Activated CD4-positive, alpha-beta memory T cell treated with anti-CD3 and anti-CD28 coated beads for 36 hours (primary cell): ENCODE results near the gene HDGFL1. TPM values are rescaled to one million over a fixed set of nuclear protein-coding genes. Genes with fewer than 3 reads are reported as not detected.

Experiments used
- CTCF ChIA-PET: fragments of 350-600 bp; sonication (Branson Sonifier 250); formaldehyde crosslinking; loops from one replicate; lab custom pipeline; 2021; ENCODE audit warnings: antibody characterized with exemption, inconsistent platforms; lab: Charles Lee
- POLR2A ChIA-PET: fragments of 350-600 bp; sonication (Branson Sonifier 250); formaldehyde crosslinking; loops from one replicate; lab custom pipeline; 2021; ENCODE audit warnings: antibody characterized with exemption; lab: Charles Lee
- DNase-seq: peaks from one replicate; pipeline ENCODE4 v3.0.0-alpha.2; 2020
- H3K27ac Mint-ChIP-seq: one replicate; pipeline ENCODE4 v1.8.0; 2021; ENCODE audit warnings: mixed read lengths
- H3K27me3 Mint-ChIP-seq: one replicate; pipeline ENCODE4 v1.8.0; 2021; ENCODE audit warnings: mixed read lengths
- H3K36me3 Mint-ChIP-seq: one replicate; pipeline ENCODE4 v1.8.0; 2021; ENCODE audit warnings: mixed read lengths
- H3K4me1 Mint-ChIP-seq: one replicate; pipeline ENCODE4 v1.8.0; 2021; ENCODE audit warnings: low read depth, mixed read lengths
- H3K4me3 Mint-ChIP-seq: one replicate; pipeline ENCODE4 v1.8.0; 2021; ENCODE audit warnings: mild to moderate bottlenecking, mixed read lengths
- H3K9me3 Mint-ChIP-seq: one replicate; pipeline ENCODE4 v1.8.0; 2021; ENCODE audit warnings: mixed read lengths
- intact Hi-C: fragments of 100-400 bp; cut with micrococcal nuclease; formaldehyde crosslinking; loops from one replicate; pipeline ENCODE4 v1.15.1; 2023
- total RNA-seq, 2 experiments: library from RNA; stranded (reverse); gene quantifications; one replicate each; pipeline ENCODE4 v1.2.3, GENCODE V29; 2021

HDGFL1 gene
- total RNA-seq, 2 experiments from 2014 or later = not detected

DNA sequence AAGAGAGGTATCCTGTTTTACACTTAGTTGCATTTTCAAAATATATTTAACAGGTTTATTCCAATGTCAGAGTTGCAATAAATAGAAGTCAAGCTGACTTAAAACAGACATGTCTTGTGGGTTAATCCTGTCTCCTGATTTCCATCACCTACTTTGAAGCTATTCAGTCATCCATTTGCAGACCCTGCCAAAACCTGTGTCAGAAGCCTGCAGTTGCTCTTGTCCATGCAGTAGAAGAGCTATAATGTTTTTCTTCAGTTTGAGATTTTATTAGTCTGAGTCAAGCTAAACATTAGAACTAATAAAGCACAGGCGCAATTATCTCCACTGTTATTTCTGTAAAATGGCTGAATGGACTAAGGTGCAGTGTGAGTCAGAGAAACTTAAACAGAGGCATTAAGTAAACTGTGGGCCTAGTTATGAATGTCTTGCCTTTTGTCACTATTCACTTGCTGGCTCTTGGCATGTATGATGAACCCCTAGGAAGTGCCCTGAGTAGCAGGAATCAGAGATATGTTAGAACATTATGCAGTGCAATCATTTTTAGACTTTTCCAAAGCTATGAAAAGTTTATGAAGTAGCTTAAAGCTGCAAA lies 11.0 kb upstream of the HDGFL1 start:
- H3K36me3 Mint-ChIP-seq = no peaks in the 10 kb centered on the region
- POLR2A ChIA-PET = no interaction called here
- no peaks in the 10 kb centered on the region for H3K4me1 Mint-ChIP-seq
- CTCF ChIA-PET = no interaction called here
- no peak overlapping the region for H3K4me3 Mint-ChIP-seq
- H3K27me3 Mint-ChIP-seq = no peaks in the 10 kb centered on the region
- DNase-seq = no peak
- H3K9me3 Mint-ChIP-seq = no peaks in the 10 kb centered on the region
- no peak overlapping the region for H3K27ac Mint-ChIP-seq
- intact Hi-C loops = no loop called here

DNA sequence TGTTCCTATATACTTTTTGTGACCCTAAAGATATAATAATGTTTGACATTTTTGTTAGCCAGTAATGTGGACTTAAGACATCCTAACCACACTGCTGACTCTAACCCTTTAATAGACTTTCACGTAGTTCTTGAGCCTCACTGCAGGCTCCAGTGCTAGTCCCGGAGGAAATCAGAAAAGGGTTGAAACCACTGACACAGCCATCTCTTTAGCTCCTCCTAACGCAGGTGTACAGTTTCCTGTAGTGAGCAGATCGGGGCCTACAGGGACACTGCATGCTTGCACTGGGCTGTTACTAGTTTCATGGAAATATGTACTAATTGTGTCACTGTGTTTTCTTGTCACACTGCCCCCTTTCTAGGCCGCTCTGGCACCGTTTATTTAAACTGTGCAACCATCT lies 512 bp upstream of the HDGFL1 start:
- intact Hi-C loops = no loop called here
- ChIA-PET CTCF (no interaction called here), POLR2A (no interaction called here)
- H3K4me1 Mint-ChIP-seq = no peaks in the 10 kb centered on the region
- no peaks in the 10 kb centered on the region for H3K36me3 Mint-ChIP-seq
- no peaks in the 10 kb centered on the region for H3K27me3 Mint-ChIP-seq
- H3K9me3 Mint-ChIP-seq = peaks cover 5% of the 10 kb centered on the region
- H3K4me3 Mint-ChIP-seq = no peak overlapping the region
- DNase-seq = no peak
- no peak overlapping the region for H3K27ac Mint-ChIP-seq

- H3K27ac Mint-ChIP-seq = no peak overlapping the region
- ChIA-PET POLR2A (no interaction called here), CTCF (no interaction called here)
- H3K27me3 Mint-ChIP-seq = no peaks in the 10 kb centered on the region
- H3K9me3 Mint-ChIP-seq = peaks cover 5% of the 10 kb centered on the region
- intact Hi-C loops = no loop called here
- no peaks in the 10 kb centered on the region for H3K4me1 Mint-ChIP-seq
- no peak for DNase-seq
- no peaks in the 10 kb centered on the region for H3K36me3 Mint-ChIP-seq
- no peak overlapping the region for H3K4me3 Mint-ChIP-seq
Observed at GRCh38 chr6:22570185-22570551, 802 bp downstream of the HDGFL1 start.

- no peak overlapping the region for H3K27ac Mint-ChIP-seq
- ChIA-PET POLR2A (no interaction called here), CTCF (no interaction called here)
- peaks cover 5% of the 10 kb centered on the region for H3K9me3 Mint-ChIP-seq
- H3K4me1 Mint-ChIP-seq = no peaks in the 10 kb centered on the region
- no peak overlapping the region for H3K4me3 Mint-ChIP-seq
- no peaks in the 10 kb centered on the region for H3K27me3 Mint-ChIP-seq
- intact Hi-C loops = no loop called here
- no peak for DNase-seq
- no peaks in the 10 kb centered on the region for H3K36me3 Mint-ChIP-seq
Observed at GRCh38 chr6:22575190-22575589, 5.8 kb downstream of the HDGFL1 start.

GRCh38 chr6:22579439-22579838 lies 10.1 kb downstream of the HDGFL1 start:
- Mint-ChIP-seq H3K27me3 (no peaks in the 10 kb centered on the region), H3K36me3 (no peaks in the 10 kb centered on the region), H3K4me3 (no peak overlapping the region), H3K9me3 (peaks cover 2% of the 10 kb centered on the region), H3K27ac (no peak overlapping the region), H3K4me1 (no peaks in the 10 kb centered on the region)
- intact Hi-C loops = no loop called here
- POLR2A ChIA-PET = no interaction called here
- CTCF ChIA-PET = no interaction called here
- DNase-seq = no peak

DNA sequence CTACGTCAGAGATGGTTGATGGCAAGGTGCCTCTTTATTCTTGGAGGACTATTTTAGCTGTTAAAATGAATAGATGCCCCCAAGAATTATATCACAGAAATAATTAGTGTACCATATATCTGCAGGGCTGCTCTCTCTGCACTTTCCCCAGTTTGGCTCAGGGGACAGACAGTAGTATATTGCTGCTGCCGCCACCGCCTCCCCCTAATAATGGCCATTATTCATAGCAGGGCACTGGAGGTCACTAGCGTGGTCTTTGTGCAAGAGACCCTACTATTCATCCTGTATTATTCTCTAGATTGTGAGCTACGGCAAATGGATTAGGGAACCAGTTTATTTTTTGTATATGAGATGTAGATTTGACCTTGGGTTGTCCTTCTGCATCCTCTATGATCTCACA lies 11.0 kb downstream of the HDGFL1 start:
- H3K9me3 Mint-ChIP-seq = peaks cover 2% of the 10 kb centered on the region
- intact Hi-C loops = no loop called here
- H3K36me3 Mint-ChIP-seq = no peaks in the 10 kb centered on the region
- H3K27ac Mint-ChIP-seq = no peak overlapping the region
- no peak overlapping the region for H3K4me3 Mint-ChIP-seq
- no peak for DNase-seq
- ChIA-PET POLR2A (no interaction called here), CTCF (no interaction called here)
- no peaks in the 10 kb centered on the region for H3K27me3 Mint-ChIP-seq
- H3K4me1 Mint-ChIP-seq = no peaks in the 10 kb centered on the region

GRCh38 chr6:22582417-22583205 lies 13.2 kb downstream of the HDGFL1 start:
- H3K27ac Mint-ChIP-seq = no peak overlapping the region
- peaks cover 2% of the 10 kb centered on the region for H3K9me3 Mint-ChIP-seq
- H3K36me3 Mint-ChIP-seq = no peaks in the 10 kb centered on the region
- H3K27me3 Mint-ChIP-seq = no peaks in the 10 kb centered on the region
- no peak for DNase-seq
- no peak overlapping the region for H3K4me3 Mint-ChIP-seq
- ChIA-PET CTCF (no interaction called here), POLR2A (no interaction called here)
- H3K4me1 Mint-ChIP-seq = no peaks in the 10 kb centered on the region
- intact Hi-C loops = no loop called here

DNA sequence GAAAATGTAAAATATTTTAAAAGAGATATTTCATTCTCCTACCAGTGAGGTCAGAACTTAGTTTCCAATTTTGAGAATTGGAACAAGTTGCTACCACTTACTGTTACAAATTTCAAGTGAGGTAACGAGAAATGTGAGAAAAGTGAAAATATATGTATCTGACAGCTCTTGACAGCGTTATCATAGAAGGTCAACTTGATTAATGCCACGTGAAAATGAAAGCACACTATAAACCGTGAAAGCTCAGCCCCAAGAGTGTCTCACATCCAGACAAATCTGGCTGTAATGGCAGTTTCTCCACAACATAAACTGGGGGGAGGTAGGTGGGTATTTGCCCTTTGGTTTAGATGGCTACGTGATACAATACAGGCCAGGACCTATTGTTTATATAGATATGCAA lies 13.9 kb downstream of the HDGFL1 start:
- no peak overlapping the region for H3K4me3 Mint-ChIP-seq
- H3K9me3 Mint-ChIP-seq = peaks cover 2% of the 10 kb centered on the region
- no peak for DNase-seq
- POLR2A ChIA-PET = no interaction called here
- intact Hi-C loops = no loop called here
- no peaks in the 10 kb centered on the region for H3K27me3 Mint-ChIP-seq
- no peaks in the 10 kb centered on the region for H3K36me3 Mint-ChIP-seq
- CTCF ChIA-PET = no interaction called here
- H3K27ac Mint-ChIP-seq = no peak overlapping the region
- H3K4me1 Mint-ChIP-seq = no peaks in the 10 kb centered on the region

GRCh38 chr6:22583927-22584326 lies 14.6 kb downstream of the HDGFL1 start:
- DNase-seq = no peak
- Mint-ChIP-seq H3K4me1 (no peaks in the 10 kb centered on the region), H3K4me3 (no peak overlapping the region), H3K9me3 (peaks cover 2% of the 10 kb centered on the region), H3K36me3 (no peaks in the 10 kb centered on the region), H3K27ac (no peak overlapping the region), H3K27me3 (no peaks in the 10 kb centered on the region)
- POLR2A ChIA-PET = no interaction called here
- intact Hi-C loops = no loop called here
- CTCF ChIA-PET = no interaction called here

- DNase-seq = no peak
- Mint-ChIP-seq H3K27me3 (no peaks in the 10 kb centered on the region), H3K9me3 (peaks cover 3% of the 10 kb centered on the region), H3K36me3 (no peaks in the 10 kb centered on the region), H3K4me3 (no peak overlapping the region), H3K27ac (no peak overlapping the region), H3K4me1 (no peaks in the 10 kb centered on the region)
- ChIA-PET POLR2A (no interaction called here), CTCF (no interaction called here)
- intact Hi-C loops = no loop called here
Observed at GRCh38 chr6:22589118-22589517, 19.8 kb downstream of the HDGFL1 start.

DNA sequence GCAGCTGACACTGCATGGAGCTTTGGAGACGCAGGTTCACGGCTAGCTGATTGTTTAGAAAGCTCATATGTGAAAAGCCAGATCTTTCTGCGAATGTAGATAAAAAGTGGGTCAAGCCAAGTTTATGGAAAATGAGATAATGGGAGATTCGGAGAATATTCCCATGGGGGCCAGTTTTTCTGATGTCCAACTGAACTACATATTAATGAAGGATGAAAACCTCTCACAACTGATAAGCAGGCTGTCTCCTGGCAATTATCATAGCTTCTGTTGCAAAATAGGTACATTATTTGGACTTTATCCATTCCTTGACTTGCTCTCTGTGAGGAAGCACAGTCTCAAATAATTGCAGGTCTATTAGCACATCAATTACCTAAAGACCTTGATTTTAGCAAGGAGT lies 21.1 kb downstream of the HDGFL1 start:
- Mint-ChIP-seq H3K4me1 (no peaks in the 10 kb centered on the region), H3K36me3 (no peaks in the 10 kb centered on the region), H3K27me3 (no peaks in the 10 kb centered on the region), H3K9me3 (peaks cover 3% of the 10 kb centered on the region), H3K27ac (no peak overlapping the region), H3K4me3 (no peak overlapping the region)
- DNase-seq = no peak
- POLR2A ChIA-PET = no interaction called here
- CTCF ChIA-PET = no interaction called here
- intact Hi-C loops = no loop called here

GRCh38 chr6:22593895-22594294 lies 24.5 kb downstream of the HDGFL1 start:
- DNase-seq = no peak
- intact Hi-C loops = no loop called here
- H3K27me3 Mint-ChIP-seq = no peaks in the 10 kb centered on the region
- no peak overlapping the region for H3K27ac Mint-ChIP-seq
- POLR2A ChIA-PET = no interaction called here
- H3K9me3 Mint-ChIP-seq = peaks cover 3% of the 10 kb centered on the region
- CTCF ChIA-PET = no interaction called here
- H3K4me1 Mint-ChIP-seq = no peaks in the 10 kb centered on the region
- H3K36me3 Mint-ChIP-seq = no peaks in the 10 kb centered on the region
- H3K4me3 Mint-ChIP-seq = no peak overlapping the region

DNA sequence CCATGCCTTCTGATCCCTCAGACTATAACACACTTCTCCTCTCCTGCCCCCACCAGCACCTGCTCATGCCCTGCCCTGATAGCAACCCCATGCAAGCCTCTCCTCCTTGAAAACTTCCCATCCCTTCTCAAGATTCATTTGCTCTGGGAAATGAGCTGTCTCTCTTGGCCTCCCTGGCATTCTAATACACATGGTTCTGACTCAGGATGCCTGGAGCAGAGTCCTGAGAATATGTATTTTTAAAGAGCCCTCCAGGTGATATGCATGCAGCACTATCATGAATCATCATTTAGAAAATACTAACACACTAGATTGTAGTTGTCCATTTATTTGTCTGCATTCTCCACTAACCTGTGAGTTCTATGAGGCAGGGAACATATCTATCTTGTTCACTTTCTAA lies 26.6 kb downstream of the HDGFL1 start:
- intact Hi-C loops = no loop called here
- CTCF ChIA-PET = no interaction called here
- Mint-ChIP-seq H3K27ac (no peak overlapping the region), H3K9me3 (peaks cover 3% of the 10 kb centered on the region), H3K27me3 (no peaks in the 10 kb centered on the region), H3K4me3 (no peak overlapping the region), H3K4me1 (no peaks in the 10 kb centered on the region), H3K36me3 (no peaks in the 10 kb centered on the region)
- POLR2A ChIA-PET = no interaction called here
- DNase-seq = no peak
